Fibroblast of villous mesenchyme (primary cell): ENCODE measurements around the gene LIMCH1. TPM values are rescaled to one million over a fixed set of nuclear protein-coding genes. Genes with fewer than 3 reads are reported as not detected.

Source experiments
- DNase-seq: peaks from one replicate; pipeline ENCODE4 v3.0.0-alpha.2; 2010; ENCODE audit warnings: low read depth
- H3K4me3 ChIP-seq: 2 replicates; pipeline ENCODE4 v1.5.1; 2011; ENCODE audit warnings: low read depth, mild to moderate bottlenecking, low read length
- CTCF ChIP-seq: IDR thresholded peaks from 2 replicates; pipeline ENCODE4 v1.5.1; 2012; ENCODE audit warnings: low read depth, mild to moderate bottlenecking, low read length; ENCODE audit not compliant: insufficient read depth
- total RNA-seq: library from RNA; depleted of rRNA; stranded (reverse); fragments of >200 nt; gene quantifications from 2 replicates; pipeline ENCODE4 v1.2.3, GENCODE V29; 2012

LIMCH1 gene
- total RNA-seq, 1 donor: 3.9 TPM

- H3K4me3 ChIP-seq: no peak overlapping the region
- DNase-seq: no peak
- no peak for TF ChIP-seq CTCF
Observed at GRCh38 chr4:41546638-41547037, 8.7 kb downstream of the LIMCH1 start.

- no peak for TF ChIP-seq CTCF
Observed at GRCh38 chr4:41548305-41548880, 10.4 kb downstream of the LIMCH1 start.

GRCh38 chr4:41549478-41549877 is 11.5 kb downstream of the LIMCH1 start:
- H3K4me3 ChIP-seq: no peak overlapping the region
- no peak for TF ChIP-seq CTCF
- no peak for DNase-seq

More at GRCh38 chr4:41548305-41548880, 10.4 kb downstream of the LIMCH1 start:
- no peak for DNase-seq
- H3K4me3 ChIP-seq: no peak overlapping the region

- TF ChIP-seq CTCF: no peak
- no peak overlapping the region for H3K4me3 ChIP-seq
- no peak for DNase-seq
Observed at GRCh38 chr4:41550308-41550707, 12.4 kb downstream of the LIMCH1 start.

GRCh38 chr4:41551536-41551935 is 13.6 kb downstream of the LIMCH1 start:
- H3K4me3 ChIP-seq: no peak overlapping the region
- DNase-seq: no peak
- TF ChIP-seq CTCF: no peak

- H3K4me3 ChIP-seq: no peak overlapping the region
- TF ChIP-seq CTCF: no peak
- DNase-seq: no peak
Observed at GRCh38 chr4:41554905-41555304, 16.9 kb downstream of the LIMCH1 start.

- no peak for TF ChIP-seq CTCF
- H3K4me3 ChIP-seq: no peak overlapping the region
- no peak for DNase-seq
Observed at GRCh38 chr4:41556526-41556925, 18.6 kb downstream of the LIMCH1 start.
